Measurements from ENCODE around the gene ASPN.
"Not testable (repeated sequence)": the region's sequence is repeated elsewhere in the genome, so short reads cannot be mapped to it uniquely, and the experiment has no call there.

The ASPN gene

GRCh38 chr9:92422611-92423338 is 59.5 kb downstream of the ASPN start:
- DNase-seq (ENCODE audit: low read depth in 2 of 3, low spot score in 2 of 3): no peak

- no peak for DNase-seq (ENCODE audit: low read depth in 2 of 3, low spot score in 2 of 3)
Measured at GRCh38 chr9:92414566-92414965, 67.7 kb downstream of the ASPN start.

GRCh38 chr9:92411157-92411556 is 71.1 kb downstream of the ASPN start:
- DNase-seq (ENCODE audit: low read depth in 2 of 3, low spot score in 2 of 3): not testable (repeated sequence)

GRCh38 chr9:92408747-92409478 is 73.4 kb downstream of the ASPN start:
- no peak for DNase-seq (ENCODE audit: low read depth in 2 of 3, low spot score in 2 of 3)

GRCh38 chr9:92407818-92408217 is 74.5 kb downstream of the ASPN start:
- DNase-seq (ENCODE audit: low read depth in 2 of 3, low spot score in 2 of 3): no peak

GRCh38 chr9:92406477-92406876 is 75.8 kb downstream of the ASPN start:
- DNase-seq (ENCODE audit: low read depth in 2 of 3, low spot score in 2 of 3): no peak
